ENCODE measurements around the gene AEN.

DNA sequence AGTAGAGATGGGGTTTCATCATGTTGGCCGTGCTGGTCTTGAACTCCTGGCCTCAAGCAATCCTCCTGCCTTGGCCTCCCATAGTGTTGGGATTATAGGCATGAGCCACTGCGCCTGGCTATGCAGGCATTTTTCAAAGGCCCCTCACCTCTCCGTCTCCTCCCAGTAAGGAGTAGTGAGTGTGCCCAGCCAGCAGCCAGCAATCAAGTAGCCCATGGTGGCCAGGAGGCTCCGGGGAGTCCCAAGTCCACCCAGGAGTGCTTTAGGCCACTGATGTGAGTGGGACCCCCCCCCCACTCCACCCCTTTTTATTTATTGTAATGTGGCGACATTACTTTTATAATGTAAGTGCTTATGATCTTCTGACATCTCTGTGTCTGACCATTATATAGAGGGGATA, 25.8 kb downstream of the AEN start:
- TF ChIP-seq, protein P1, sequence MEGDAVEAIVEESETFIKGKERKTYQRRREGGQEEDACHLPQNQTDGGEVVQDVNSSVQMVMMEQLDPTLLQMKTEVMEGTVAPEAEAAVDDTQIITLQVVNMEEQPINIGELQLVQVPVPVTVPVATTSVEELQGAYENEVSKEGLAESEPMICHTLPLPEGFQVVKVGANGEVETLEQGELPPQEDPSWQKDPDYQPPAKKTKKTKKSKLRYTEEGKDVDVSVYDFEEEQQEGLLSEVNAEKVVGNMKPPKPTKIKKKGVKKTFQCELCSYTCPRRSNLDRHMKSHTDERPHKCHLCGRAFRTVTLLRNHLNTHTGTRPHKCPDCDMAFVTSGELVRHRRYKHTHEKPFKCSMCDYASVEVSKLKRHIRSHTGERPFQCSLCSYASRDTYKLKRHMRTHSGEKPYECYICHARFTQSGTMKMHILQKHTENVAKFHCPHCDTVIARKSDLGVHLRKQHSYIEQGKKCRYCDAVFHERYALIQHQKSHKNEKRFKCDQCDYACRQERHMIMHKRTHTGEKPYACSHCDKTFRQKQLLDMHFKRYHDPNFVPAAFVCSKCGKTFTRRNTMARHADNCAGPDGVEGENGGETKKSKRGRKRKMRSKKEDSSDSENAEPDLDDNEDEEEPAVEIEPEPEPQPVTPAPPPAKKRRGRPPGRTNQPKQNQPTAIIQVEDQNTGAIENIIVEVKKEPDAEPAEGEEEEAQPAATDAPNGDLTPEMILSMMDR (IDR thresholded peaks at IDR 0.05) = no peak
- TF ChIP-seq POLR2A (IDR thresholded peaks at IDR 0.05) = no peak

All from testis (tissue), 2 donors.